HG03432 (cell line): ENCODE results near the gene C8G.

Experiments
- ATAC-seq: cut with Tn5 transposase; IDR thresholded peaks from one replicate; pipeline ENCODE4 v1.9.1; 2021; ENCODE audit warnings: mild to moderate bottlenecking, moderate library complexity; ENCODE audit not compliant: unreplicated experiment

C8G gene

DNA sequence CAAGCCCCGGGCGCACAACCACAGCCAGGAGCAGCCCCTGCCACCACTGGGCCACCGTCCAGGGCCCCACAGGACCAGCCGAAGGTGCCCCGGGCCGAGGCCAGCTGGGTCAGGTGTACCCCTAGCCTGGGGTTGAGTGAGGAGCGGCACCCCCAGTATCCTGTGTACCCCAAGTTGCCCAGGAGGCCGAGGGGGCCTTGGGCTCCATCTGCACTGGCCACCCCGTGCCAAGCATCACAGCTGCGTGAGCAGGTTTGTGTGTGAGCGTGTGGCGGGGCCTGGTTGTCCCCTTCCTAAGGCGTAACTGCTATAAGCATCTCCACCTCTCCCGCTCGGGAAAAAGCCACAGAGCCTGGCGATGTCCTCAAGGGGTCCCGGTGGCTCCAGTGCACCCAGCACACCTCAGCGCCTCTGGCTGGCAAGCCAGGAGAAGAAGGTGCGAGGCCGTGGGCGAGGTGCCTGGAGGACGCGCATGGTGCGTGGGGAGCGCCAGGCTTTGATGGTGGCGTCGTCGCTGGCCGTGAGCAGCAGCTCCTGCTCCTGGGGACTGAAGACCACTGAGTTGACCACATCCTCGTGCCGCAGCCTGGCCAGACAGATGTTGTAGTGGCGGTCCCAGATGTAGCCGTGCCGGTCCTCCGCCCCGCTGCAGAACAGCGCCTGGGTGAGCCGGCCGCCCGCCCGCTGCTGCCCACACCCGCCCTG is 4.4 kb upstream of the C8G start:
- ATAC-seq, result no peak

- ATAC-seq, result no peak
Measured at GRCh38 chr9:136941231-136942111, 3.6 kb upstream of the C8G start.

DNA sequence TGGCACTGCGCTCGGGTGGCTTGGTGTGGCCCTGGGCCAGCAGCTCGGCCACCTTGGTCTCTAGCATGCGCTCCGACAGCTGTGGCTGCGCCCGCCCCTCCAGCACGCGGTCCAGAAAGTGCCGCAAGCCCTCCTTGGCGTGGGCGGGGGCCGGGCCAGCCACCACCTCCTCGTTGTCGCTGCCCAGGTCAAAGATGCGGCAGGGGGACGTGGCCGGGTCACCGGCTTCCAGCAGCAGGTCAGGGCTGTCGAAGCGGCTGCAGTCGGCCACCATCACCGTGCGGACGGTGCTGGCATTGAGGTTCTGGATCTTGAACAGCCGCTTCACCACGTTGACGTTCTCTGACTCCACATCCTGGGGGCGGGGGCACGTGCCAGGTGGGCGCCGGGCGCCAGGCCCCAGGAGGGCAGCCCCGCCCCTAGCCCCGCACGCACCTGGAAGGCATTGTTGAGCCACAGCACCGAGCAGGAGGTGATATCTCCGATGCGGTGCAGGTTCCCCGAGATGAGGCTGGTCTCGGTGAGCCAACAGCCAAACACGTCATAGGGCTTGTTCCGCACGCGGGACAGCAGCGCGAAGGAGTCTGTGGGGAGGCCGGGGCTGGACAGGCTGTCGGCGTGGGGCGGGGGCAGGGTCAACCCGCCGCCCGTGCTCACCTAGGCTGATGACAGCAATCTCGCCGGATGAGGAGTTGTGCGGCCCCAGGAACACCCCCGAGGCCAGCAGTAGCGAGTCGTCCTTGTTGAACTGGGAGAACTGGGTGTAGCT is 2.7 kb upstream of the C8G start:
- ATAC-seq, result no peak

DNA sequence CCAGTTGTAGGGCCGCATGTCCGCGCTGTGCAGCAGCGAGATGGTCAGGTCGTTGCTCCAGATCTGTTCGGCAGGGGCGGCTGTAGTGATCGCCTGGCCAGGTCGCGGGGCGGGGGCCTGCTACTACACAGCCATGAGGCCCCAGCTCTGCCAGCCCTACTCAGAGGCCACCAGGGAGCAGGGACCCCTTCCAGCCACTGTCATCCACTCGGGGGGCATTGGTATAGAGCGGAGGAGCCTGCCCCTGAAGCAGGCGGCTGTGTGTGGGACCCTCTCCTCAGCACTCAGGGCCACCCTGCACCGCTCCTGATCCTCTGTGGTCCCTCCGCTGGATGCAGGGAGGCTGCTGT is 2.2 kb upstream of the C8G start:
- ATAC-seq, result no peak

DNA sequence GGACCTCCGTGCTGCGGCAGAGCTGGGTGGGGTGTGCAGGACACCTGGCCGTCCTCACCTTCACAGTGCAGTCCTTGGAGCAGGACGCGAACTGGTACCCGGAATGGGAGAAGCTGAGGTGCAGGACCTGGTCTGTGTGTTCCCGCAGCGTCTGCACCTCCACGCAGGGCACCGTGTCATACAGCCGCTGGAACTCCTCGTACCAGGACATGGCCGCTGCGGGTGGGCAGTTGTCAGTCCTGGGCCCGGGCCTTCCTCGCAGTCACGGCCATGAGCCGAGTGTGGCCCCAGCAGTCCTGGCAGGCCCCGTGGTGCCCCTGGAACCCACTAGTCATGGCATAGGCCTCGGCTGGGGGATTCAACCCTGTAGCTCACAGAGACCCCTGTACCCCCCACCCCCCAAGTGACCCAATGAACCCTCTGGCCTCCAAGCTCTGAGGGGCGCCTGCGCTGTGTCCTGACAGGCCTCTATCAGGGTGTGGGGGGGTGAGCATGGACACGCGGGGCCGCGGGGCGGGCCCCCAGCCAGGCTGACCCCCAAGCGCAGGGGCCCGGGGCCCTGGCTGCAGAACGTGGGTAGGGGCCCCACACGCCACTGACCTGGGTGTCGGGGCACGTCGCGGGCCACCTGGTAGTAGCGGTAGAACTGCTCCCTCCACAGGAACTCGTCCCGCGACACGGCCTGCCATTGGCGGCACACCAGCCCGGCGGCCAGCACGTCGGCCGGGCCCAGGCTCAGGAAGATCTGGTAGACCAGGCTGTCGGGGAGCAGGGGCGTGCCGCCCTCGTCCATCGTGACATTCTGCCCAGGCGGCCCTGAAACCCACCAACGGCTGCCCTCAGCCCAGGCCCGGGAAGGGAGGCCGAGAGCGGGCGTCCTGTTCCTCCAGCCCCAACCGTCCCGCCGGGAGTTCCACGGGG is 1.5 kb upstream of the C8G start:
- ATAC-seq, result peak; percentile 3

DNA sequence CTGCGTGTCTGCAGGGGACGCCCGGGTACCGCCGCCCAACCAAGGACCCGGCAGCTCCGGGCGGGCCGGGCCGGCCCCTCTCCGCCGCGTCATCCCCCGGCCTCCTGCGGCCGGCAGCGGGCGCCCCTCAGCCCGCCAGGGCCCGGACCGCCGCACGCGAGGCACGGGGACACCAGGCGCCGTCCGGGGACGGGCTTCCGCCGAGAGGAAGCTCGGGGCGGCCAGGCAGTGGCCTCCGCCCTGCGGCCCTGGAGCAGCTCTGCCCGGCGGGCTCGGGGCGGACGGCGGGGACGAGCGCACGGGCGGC is 878 bp upstream of the C8G start:
- peak; percentile 39 for ATAC-seq

DNA sequence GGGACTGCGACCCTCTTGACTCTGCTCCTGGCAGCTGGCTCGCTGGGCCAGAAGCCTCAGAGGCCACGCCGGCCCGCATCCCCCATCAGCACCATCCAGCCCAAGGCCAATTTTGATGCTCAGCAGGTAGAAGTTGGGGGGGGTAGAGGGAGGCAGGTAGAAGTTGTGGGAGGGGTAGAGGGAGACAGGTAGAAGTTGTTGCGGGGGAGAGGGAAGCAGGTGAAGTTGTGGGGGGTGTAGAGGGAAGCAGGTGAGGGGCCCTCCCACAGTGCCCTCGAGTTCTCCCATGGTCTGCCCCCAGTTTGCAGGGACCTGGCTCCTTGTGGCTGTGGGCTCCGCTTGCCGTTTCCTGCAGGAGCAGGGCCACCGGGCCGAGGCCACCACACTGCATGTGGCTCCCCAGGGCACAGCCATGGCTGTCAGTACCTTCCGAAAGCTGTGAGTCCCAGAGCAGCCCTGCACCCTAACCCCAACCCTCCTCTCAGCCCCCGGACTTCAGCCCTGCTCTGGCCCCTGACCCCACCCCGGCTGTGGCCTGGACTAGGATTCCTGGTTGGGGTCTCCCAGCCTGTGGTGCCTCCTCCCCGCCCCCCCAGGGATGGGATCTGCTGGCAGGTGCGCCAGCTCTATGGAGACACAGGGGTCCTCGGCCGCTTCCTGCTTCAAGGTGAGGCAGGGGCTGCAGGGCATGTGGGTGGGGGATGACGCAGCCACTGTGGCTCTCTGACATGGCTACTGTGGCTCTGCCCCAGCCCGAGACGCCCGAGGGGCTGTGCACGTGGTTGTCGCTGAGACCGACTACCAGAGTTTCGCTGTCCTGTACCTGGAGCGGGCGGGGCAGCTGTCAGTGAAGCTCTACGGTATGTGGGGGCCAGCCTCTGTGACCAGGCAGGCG is 537 bp downstream of the C8G start:
- no peak for ATAC-seq

- no peak for ATAC-seq
Measured at GRCh38 chr9:136946228-136947027, 1.4 kb downstream of the C8G start.

- ATAC-seq, result no peak
Measured at GRCh38 chr9:136947028-136947891, 2.2 kb downstream of the C8G start.

- no peak for ATAC-seq
Measured at GRCh38 chr9:136947955-136948510, 3.0 kb downstream of the C8G start.

DNA sequence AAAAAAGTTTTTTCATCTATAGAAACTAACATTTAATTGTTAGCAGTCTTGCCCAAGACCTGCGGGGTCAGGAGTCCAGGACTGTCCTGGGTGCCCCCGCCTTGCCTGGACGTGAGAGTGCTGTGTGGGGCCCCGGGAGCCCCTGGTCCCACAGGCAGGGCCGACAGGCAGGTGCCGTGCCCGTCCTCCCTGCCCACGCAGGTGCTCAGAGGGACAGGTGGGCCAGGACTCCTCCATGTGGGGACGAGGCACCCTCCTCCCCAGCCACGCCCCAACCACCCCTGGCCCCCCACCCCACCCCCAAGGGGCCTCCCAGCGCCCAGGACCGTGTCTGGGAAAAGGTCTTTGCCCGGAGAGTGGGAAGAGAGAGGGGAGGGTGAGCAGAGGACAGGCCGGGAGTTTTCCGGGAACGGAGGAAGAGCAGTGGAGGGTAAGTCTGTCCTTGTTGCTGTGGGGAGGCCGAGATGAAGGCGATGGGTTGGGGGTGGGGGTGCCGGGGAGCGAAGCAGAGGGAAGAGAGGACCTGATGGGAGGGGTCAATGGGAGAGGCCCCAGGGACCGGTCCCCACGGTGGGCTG is 4.3 kb downstream of the C8G start:
- ATAC-seq, result no peak

- ATAC-seq, result peak; percentile 81
Measured at GRCh38 chr9:136949817-136950655, 5.0 kb downstream of the C8G start.

DNA sequence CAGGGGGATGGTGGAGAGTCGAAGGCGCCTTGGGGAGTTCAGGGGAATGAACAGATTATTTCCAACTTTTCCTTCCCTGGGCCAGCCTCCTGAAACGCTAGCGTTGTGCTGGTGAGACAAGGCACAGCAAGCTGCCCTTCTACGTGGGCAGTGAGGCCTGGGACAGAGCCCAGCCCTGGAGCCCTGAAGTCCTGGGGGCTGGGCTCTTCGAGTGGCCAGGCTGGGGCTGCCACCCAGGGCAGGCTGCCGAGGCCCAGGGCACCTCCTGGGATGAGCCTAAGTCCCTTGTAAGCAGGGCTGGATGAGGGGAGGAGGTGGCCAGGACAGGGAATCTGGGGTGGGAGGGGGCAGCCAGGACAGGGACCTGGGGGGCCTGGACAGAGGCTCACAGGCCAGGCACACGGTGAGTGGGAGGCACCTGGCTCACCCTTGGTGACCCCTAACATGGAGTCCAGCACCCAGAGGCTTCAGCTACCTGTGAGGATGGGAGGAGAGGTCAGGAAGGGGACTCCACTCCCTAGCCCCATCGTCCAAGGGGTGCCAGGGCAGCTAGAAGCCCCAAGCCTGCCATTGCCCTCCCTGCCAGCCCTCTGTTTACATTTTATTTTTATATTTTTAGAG is 5.7 kb downstream of the C8G start:
- no peak for ATAC-seq

GRCh38 chr9:136951541-136952320 is 6.7 kb downstream of the C8G start, which contains the start of gene LCN12:
Gene LCN12 (plus strand): TSS chr9:136952273. CDS start chr9:136952328, 55 bp downstream.
- no peak for ATAC-seq

DNA sequence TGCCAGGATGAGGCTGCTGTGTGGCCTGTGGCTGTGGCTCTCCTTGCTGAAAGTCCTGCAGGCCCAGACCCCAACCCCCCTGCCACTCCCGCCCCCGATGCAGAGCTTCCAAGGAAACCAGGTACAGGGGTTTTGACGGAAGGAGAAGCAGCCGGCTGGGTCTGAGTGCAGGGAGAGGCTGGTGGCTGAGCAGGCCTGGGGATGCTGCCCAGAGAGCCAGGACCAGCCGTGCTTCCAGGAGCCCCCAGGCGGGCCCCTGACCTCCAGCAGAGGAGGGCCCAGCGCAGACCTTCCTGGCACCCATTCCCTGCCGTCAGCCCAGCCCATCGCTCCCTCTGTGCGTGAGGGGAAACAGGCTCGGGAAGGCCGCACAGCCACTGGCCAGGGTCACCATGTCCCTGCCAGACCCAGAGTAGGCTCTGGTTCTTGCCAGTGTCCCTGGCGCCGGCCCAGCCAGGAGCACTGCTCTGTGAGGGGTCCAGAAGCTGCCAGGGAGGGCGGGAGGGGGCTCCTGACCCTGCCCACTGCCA is 7.3 kb downstream of the C8G start:
- ATAC-seq, result no peak
